ENCODE measurements around the gene CALHM3. TPM values are rescaled to one million over a fixed set of nuclear protein-coding genes. Genes with fewer than 3 reads are reported as not detected.

Gene CALHM3
- polyA plus RNA-seq, 1 donor from 2014 or later: not detected

GRCh38 chr10:103465411-103466179 lies 13.4 kb downstream of the CALHM3 start:
- Histone ChIP-seq H2AFZ (ENCODE audit: low read depth, low read length) (no peak overlapping the region), H4K20me1 (ENCODE audit: insufficient read depth) (no peaks in the 10 kb centered on the region), H3K36me3 (ENCODE audit: insufficient read depth, low read length) (no peaks in the 10 kb centered on the region), H3K4me2 (ENCODE audit: low read length) (no peak overlapping the region), H3K9me3 (ENCODE audit: low read length) (no peaks in the 10 kb centered on the region), H3K9me2 (ENCODE audit: insufficient read depth, low read length) (no peaks in the 10 kb centered on the region), H3K4me3 (ENCODE audit: low read length) (no peak overlapping the region), H3K27ac (ENCODE audit: low read length) (no peak overlapping the region), H3K79me2 (replicated peaks; ENCODE audit: insufficient read depth, low read length) (no peaks in the 10 kb centered on the region), H3K27me3 (ENCODE audit: insufficient read depth, low read depth, low read length) (no peaks in the 10 kb centered on the region), H3F3A (ENCODE audit: insufficient read depth, low read length, poor library complexity, severe bottlenecking) (no peaks in the 10 kb centered on the region), H3K9ac (ENCODE audit: low read length) (no peak overlapping the region)
- TF ChIP-seq TAF1 (IDR thresholded peaks at IDR 0.05; ENCODE audit: low read depth) (no peak), CTCF (IDR thresholded peaks at IDR 0.05; ENCODE audit: poor library complexity, severe bottlenecking) (no peak), RAD21 (conservative IDR thresholded peaks at IDR 0.05) (no peak), SMC3 (conservative IDR thresholded peaks at IDR 0.05; ENCODE audit: poor library complexity) (no peak), MXI1 (conservative IDR thresholded peaks at IDR 0.05; ENCODE audit: poor library complexity, severe bottlenecking) (no peak), POLR2AphosphoS5 (IDR thresholded peaks at IDR 0.05) (no peak), REST (IDR thresholded peaks at IDR 0.05; ENCODE audit: borderline replicate concordance) (no peak), EZH2 (IDR thresholded peaks at IDR 0.05; ENCODE audit: borderline replicate concordance, insufficient read depth, low read length, poor library complexity, severe bottlenecking) (no peak), EP300 (conservative IDR thresholded peaks at IDR 0.05; ENCODE audit: poor library complexity, severe bottlenecking) (no peak)

- no peak for TF ChIP-seq SMC3 (conservative IDR thresholded peaks at IDR 0.05; ENCODE audit: poor library complexity)
- TF ChIP-seq EP300 (conservative IDR thresholded peaks at IDR 0.05; ENCODE audit: poor library complexity, severe bottlenecking): no peak
- no peak overlapping the region for H3K27ac ChIP-seq (ENCODE audit: low read length)
- no peak overlapping the region for H3K9ac ChIP-seq (ENCODE audit: low read length)
- no peaks in the 10 kb centered on the region for H4K20me1 ChIP-seq (ENCODE audit: insufficient read depth)
- no peak overlapping the region for H2AFZ ChIP-seq (ENCODE audit: low read depth, low read length)
- H3K79me2 ChIP-seq (replicated peaks; ENCODE audit: insufficient read depth, low read length): no peaks in the 10 kb centered on the region
- no peaks in the 10 kb centered on the region for H3F3A ChIP-seq (ENCODE audit: insufficient read depth, low read length, poor library complexity, severe bottlenecking)
- no peak overlapping the region for H3K4me2 ChIP-seq (ENCODE audit: low read length)
- H3K36me3 ChIP-seq (ENCODE audit: insufficient read depth, low read length): no peaks in the 10 kb centered on the region
- no peaks in the 10 kb centered on the region for H3K27me3 ChIP-seq (ENCODE audit: insufficient read depth, low read depth, low read length)
- H3K9me3 ChIP-seq (ENCODE audit: low read length): no peaks in the 10 kb centered on the region
- H3K9me2 ChIP-seq (ENCODE audit: insufficient read depth, low read length): no peaks in the 10 kb centered on the region
- H3K4me3 ChIP-seq (ENCODE audit: low read length): no peak overlapping the region
Measured at GRCh38 chr10:103463499-103463898, 15.5 kb downstream of the CALHM3 start.
